NT2/D1 (cell line): ENCODE results near the gene NRXN3.

Experiments
- SUZ12 ChIP-seq: IDR thresholded peaks from 2 replicates; pipeline ENCODE4 v1.6.1; 2011; ENCODE audit not compliant: insufficient read length, insufficient read depth; ENCODE audit errors: extremely low read depth
- YY1 ChIP-seq: IDR thresholded peaks from 2 replicates; pipeline ENCODE4 v1.6.1; 2011; ENCODE audit not compliant: insufficient read length, insufficient read depth
- ZNF274 ChIP-seq: IDR thresholded peaks from 2 replicates; pipeline ENCODE4 v1.6.1; 2011; ENCODE audit warnings: mild to moderate bottlenecking, low read depth, low read length

GRCh38 chr14:79551523-79551922 is 1381.3 kb downstream of the NRXN3 start:
- no peak for TF ChIP-seq YY1
- TF ChIP-seq SUZ12: no peak
- no peak for TF ChIP-seq ZNF274
